BJ (cell line): ENCODE measurements around the gene EIF4G3. TPM values are rescaled to one million over a fixed set of nuclear protein-coding genes. Genes with fewer than 3 reads are reported as not detected.

ENCODE experiments used
- CTCF ChIA-PET: fragments of 350-600 bp; formaldehyde crosslinking; extraction: SDS; loops from one replicate; lab custom pipeline; 2021; ENCODE audit warnings: antibody characterized with exemption, inconsistent platforms; lab: Yijun Ruan, JAX
- POLR2A ChIA-PET: fragments of 300-600 bp; sonication (Branson Sonifier 250); formaldehyde crosslinking; extraction: SDS; loops from one replicate; lab custom pipeline; 2021; ENCODE audit warnings: antibody characterized with exemption; lab: Charles Lee
- DNase-seq: peaks from one replicate; pipeline ENCODE4 v3.0.0-alpha.2; 2011; ENCODE audit warnings: low read depth
- H3K27me3 ChIP-seq: 2 replicates; pipeline ENCODE4 v1.6.0; 2011; ENCODE audit warnings: low read length; ENCODE audit not compliant: control insufficient read depth, insufficient read depth
- H3K36me3 ChIP-seq: 2 replicates; pipeline ENCODE4 v1.5.1; 2011; ENCODE audit warnings: low read length; ENCODE audit not compliant: control insufficient read depth, insufficient read depth
- H3K4me3 ChIP-seq: 2 replicates; pipeline ENCODE4 v1.5.1; 2011; ENCODE audit warnings: low read depth, mild to moderate bottlenecking, control low read depth, low read length
- polyA plus RNA-seq: library from polyadenylated mRNA; depleted of rRNA; stranded (reverse); fragments of >200 nt; gene quantifications from 2 replicates; pipeline ENCODE4 v1.2.3, GENCODE V29; 2011
- TF ChIP-seq, protein P1 (sequence below): IDR thresholded peaks from 2 replicates; pipeline ENCODE4 v1.5.1; 2011; ENCODE audit warnings: low read depth, mild to moderate bottlenecking, control low read depth, inconsistent platforms, low read length, moderate library complexity; ENCODE audit not compliant: insufficient read depth

The EIF4G3 gene
- polyA plus RNA-seq, 1 experiment: 62.0 TPM

DNA sequence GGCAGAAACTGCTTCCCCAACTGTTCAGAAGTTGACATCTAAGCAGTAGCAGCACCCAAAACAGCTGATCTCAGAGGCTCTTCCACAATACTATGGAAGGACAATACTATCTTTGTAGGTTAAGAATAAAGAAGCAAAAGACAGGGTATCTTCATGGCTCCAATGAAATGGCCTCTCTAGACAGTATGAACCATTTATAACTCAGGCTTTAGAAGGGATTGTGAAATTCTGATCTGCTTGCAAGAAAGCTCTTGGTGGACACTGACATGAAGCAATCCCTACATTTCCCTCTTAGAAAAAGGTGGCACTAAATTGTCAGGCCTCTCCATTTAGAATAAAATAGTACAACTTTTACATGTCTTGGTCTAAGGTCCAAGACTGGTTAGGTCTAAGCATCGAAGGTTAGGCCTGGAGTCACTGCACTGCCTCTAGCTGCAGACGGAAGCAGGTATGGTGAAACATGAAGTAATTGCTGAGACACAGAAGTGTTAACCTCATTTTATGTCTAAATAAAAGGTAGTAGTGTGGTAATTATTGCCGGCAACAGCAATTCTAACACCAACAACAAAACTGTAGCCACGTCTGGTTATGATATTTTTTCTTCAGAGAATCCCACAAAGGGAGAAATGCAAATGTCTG is 339.0 kb downstream of the EIF4G3 start:
- Histone ChIP-seq H3K4me3 (no peak overlapping the region), H3K36me3 (peaks cover 5% of the 10 kb centered on the region), H3K27me3 (no peaks in the 10 kb centered on the region)
- DNase-seq: no peak
- POLR2A ChIA-PET: interaction anchor here (0.6 kb wide), 1 partner anchor 27 kb away, joined by 4 read pairs; no protein-coding TSS in a partner anchor
- CTCF ChIA-PET: interaction anchor here (0.7 to 1.2 kb wide), 4 partner anchors 9 to 141 kb away, joined by 3 to 4 read pairs (median 4); no protein-coding TSS in a partner anchor
- TF ChIP-seq, protein P1, sequence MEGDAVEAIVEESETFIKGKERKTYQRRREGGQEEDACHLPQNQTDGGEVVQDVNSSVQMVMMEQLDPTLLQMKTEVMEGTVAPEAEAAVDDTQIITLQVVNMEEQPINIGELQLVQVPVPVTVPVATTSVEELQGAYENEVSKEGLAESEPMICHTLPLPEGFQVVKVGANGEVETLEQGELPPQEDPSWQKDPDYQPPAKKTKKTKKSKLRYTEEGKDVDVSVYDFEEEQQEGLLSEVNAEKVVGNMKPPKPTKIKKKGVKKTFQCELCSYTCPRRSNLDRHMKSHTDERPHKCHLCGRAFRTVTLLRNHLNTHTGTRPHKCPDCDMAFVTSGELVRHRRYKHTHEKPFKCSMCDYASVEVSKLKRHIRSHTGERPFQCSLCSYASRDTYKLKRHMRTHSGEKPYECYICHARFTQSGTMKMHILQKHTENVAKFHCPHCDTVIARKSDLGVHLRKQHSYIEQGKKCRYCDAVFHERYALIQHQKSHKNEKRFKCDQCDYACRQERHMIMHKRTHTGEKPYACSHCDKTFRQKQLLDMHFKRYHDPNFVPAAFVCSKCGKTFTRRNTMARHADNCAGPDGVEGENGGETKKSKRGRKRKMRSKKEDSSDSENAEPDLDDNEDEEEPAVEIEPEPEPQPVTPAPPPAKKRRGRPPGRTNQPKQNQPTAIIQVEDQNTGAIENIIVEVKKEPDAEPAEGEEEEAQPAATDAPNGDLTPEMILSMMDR: no peak

DNA sequence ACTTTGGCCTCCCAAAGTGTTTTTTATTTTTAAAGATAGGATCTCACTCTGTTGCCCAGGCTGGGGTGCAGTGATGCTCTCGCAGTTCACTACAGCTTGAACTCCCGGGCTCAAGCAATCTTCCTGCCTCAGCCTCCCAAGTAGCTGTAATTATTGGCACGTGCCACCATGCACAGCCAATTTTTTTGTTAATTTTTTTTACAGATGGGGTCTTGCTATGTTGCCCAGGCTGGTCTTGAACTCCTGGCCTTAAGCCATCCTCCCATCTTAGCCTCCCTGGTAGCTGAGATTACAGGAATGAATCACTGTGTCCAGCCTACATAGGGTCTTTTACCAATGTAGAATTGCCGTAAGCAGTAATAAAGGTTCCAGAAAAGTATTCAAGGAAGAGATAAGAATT is 340.5 kb downstream of the EIF4G3 start:
- POLR2A ChIA-PET: no interaction called here
- Histone ChIP-seq H3K27me3 (no peaks in the 10 kb centered on the region), H3K4me3 (no peak overlapping the region), H3K36me3 (peaks cover 4% of the 10 kb centered on the region)
- CTCF ChIA-PET: interaction anchor here (0.6 kb wide), 2 partner anchors 36 to 69 kb away, joined by 3 read pairs; no protein-coding TSS in a partner anchor
- TF ChIP-seq, protein P1: no peak
- DNase-seq: no peak

DNA sequence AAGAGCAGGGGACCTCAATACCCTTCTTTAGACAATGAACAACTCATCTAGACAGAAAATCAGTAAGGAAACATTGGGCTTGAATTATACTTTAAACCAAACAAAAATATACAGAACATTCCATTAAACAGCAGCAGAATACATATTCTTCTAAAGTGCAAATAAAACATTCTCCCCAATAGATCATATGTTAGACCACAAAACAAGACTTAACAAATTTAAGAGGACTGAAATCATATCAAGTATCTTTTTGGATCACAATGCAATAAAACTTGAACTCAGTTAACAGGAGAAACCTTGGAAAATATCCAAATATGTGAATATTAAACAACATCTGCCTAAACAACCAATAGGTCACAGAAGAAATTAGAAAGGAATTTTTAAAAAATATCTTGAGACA is 341.9 kb downstream of the EIF4G3 start:
- no peak for DNase-seq
- no peaks in the 10 kb centered on the region for H3K27me3 ChIP-seq
- POLR2A ChIA-PET: no interaction called here
- TF ChIP-seq, protein P1: no peak
- peaks cover 2% of the 10 kb centered on the region; the same call in 1 of the 2 replicates for H3K36me3 ChIP-seq
- H3K4me3 ChIP-seq: no peak overlapping the region
- CTCF ChIA-PET: no interaction called here

- Histone ChIP-seq H3K4me3 (no peak overlapping the region), H3K27me3 (no peaks in the 10 kb centered on the region), H3K36me3 (no peaks in the 10 kb centered on the region)
- no peak for DNase-seq
- CTCF ChIA-PET: no interaction called here
- TF ChIP-seq, protein P1: no peak
- POLR2A ChIA-PET: no interaction called here
Measured at GRCh38 chr1:20834192-20834591, 342.5 kb downstream of the EIF4G3 start.

DNA sequence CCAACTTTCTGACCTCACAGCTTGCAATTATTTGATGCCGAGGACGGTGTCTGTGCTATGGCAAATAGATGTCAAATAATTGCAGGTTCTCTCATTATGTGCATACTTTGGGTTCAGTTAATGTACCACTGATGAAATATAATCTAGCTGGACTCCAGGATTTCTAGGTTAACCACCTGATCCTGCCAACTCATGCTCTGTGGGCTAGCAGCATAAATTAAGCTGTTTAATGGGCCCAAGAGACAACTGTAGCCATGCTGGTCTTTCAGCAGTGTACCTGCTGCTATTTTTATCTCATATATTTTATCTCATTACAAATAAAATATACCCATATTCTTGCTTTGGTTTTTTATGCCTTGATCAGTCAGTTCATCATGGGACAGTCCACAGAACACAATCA is 346.3 kb downstream of the EIF4G3 start:
- POLR2A ChIA-PET: no interaction called here

More for the DNA sequence above, 346.3 kb downstream of the EIF4G3 start:
- H3K36me3 ChIP-seq: no peaks in the 10 kb centered on the region; the same call in 1 of the 2 replicates
- TF ChIP-seq, protein P1: no peak
- H3K27me3 ChIP-seq: no peaks in the 10 kb centered on the region
- CTCF ChIA-PET: interaction anchor here (0.6 to 1.5 kb wide), 6 partner anchors 11 to 456 kb away, joined by 3 to 4 read pairs (median 4); no protein-coding TSS in a partner anchor
- no peak overlapping the region for H3K4me3 ChIP-seq
- no peak for DNase-seq
